ENCODE data around the gene PLCXD3. TPM values are rescaled to one million over a fixed set of nuclear protein-coding genes. Genes with fewer than 3 reads are reported as not detected.

The PLCXD3 gene
- total and polyA plus RNA-seq, 10 of the 15 experiments (the other 5 are each of a cell fraction or from before 2014, with no cell fraction given), result not detected

GRCh38 chr5:41371738-41372137 is 138.7 kb downstream of the PLCXD3 start:
- H2AFZ ChIP-seq (ENCODE audit: control insufficient read depth, low read depth, low read length), result no peak overlapping the region
- ATAC-seq (no peak), FAIRE-seq (no peak), DNase-seq (ENCODE audit: low read depth, low spot score) (no peak)
- CTCF ChIA-PET, result no interaction called here
- 0% methylated on average over 2 of the region's 2 CpGs for WGBS (ENCODE audit: insufficient coverage, insufficient replicate concordance, low lambda C conversion rate, missing lambda C conversion rate)
- no peak overlapping the region for H3K9ac ChIP-seq (ENCODE audit: control insufficient read depth, insufficient read depth, low read length)
- H3K4me2 ChIP-seq (ENCODE audit: control insufficient read depth, insufficient read depth), result no peak overlapping the region
- intact Hi-C loops (cut with micrococcal nuclease; ENCODE audit: unreplicated experiment) (no loop called here), in situ Hi-C loops (cut with MboI) (no loop called here)
- RAD21 ChIA-PET (ENCODE audit: unreplicated experiment), result no interaction called here
- no peak overlapping the region for H3K4me3 ChIP-seq
- no TSS peak for BruUV-seq (replicated peaks)
- TF ChIP-seq BACH1 (IDR thresholded peaks at IDR 0.05; ENCODE audit: borderline replicate concordance) (no peak), GATAD2B (conservative IDR thresholded peaks at IDR 0.05; ENCODE audit: low read depth) (no peak), USF2 (IDR thresholded peaks at IDR 0.05; ENCODE audit: borderline replicate concordance, low read depth, low read length) (no peak), SMARCA5 (IDR thresholded peaks at IDR 0.05) (no peak)
- H3K36me3 ChIP-seq (ENCODE audit: control insufficient read depth in 2 of 2, insufficient read depth in 2 of 2, low read length in 1 of 2), result no peaks in the 10 kb centered on the region
- no peak overlapping the region for H3K27ac ChIP-seq (ENCODE audit: control insufficient read depth, insufficient read depth)
- SMC1A ChIA-PET (ENCODE audit: uncharacterized antibody, unreplicated experiment), result no interaction called here
- H3K4me1 ChIP-seq (ENCODE audit: control insufficient read depth, insufficient read depth, low read length), result no peaks in the 10 kb centered on the region
- H3K79me2 ChIP-seq (ENCODE audit: control insufficient read depth, insufficient read depth, low read length), result no peaks in the 10 kb centered on the region
- H4K20me1 ChIP-seq (ENCODE audit: control insufficient read depth, insufficient read depth), result no peaks in the 10 kb centered on the region
- no peaks in the 10 kb centered on the region for H3K27me3 ChIP-seq (replicated peaks in 1 of 2; ENCODE audit: control insufficient read depth in 2 of 2, insufficient read depth in 2 of 2, low read length in 1 of 2)
- H3K9me3 ChIP-seq (replicated peaks; ENCODE audit: control insufficient read depth, insufficient read depth, low read length), result no peaks in the 10 kb centered on the region
- POLR2A ChIA-PET, result no interaction called here

- Histone ChIP-seq H3K9ac (ENCODE audit: control insufficient read depth, insufficient read depth, low read length) (no peak overlapping the region), H3K79me2 (ENCODE audit: control insufficient read depth, insufficient read depth, low read length) (no peaks in the 10 kb centered on the region), H3K36me3 (ENCODE audit: control insufficient read depth in 2 of 2, insufficient read depth in 2 of 2, low read length in 1 of 2) (no peaks in the 10 kb centered on the region), H2AFZ (ENCODE audit: control insufficient read depth, low read depth, low read length) (no peak overlapping the region), H3K9me3 (replicated peaks; ENCODE audit: control insufficient read depth, insufficient read depth, low read length) (no peaks in the 10 kb centered on the region), H3K4me1 (ENCODE audit: control insufficient read depth, insufficient read depth, low read length) (no peaks in the 10 kb centered on the region), H3K27ac (ENCODE audit: control insufficient read depth, insufficient read depth) (no peak overlapping the region), H3K27me3 (replicated peaks in 1 of 2; ENCODE audit: control insufficient read depth in 2 of 2, insufficient read depth in 2 of 2, low read length in 1 of 2) (no peaks in the 10 kb centered on the region), H3K4me3 (no peak overlapping the region), H4K20me1 (ENCODE audit: control insufficient read depth, insufficient read depth) (no peaks in the 10 kb centered on the region), H3K4me2 (ENCODE audit: control insufficient read depth, insufficient read depth) (no peak overlapping the region)
- DNase-seq (ENCODE audit: low read depth, low spot score) (no peak), FAIRE-seq (no peak), ATAC-seq (no peak)
- intact Hi-C loops (cut with micrococcal nuclease; ENCODE audit: unreplicated experiment) (no loop called here), in situ Hi-C loops (cut with MboI) (no loop called here)
- WGBS (ENCODE audit: insufficient coverage, insufficient replicate concordance, low lambda C conversion rate, missing lambda C conversion rate), result 15% methylated on average over 4 of the region's 4 CpGs
- ChIA-PET SMC1A (ENCODE audit: uncharacterized antibody, unreplicated experiment) (no interaction called here), CTCF (no interaction called here), POLR2A (no interaction called here), RAD21 (ENCODE audit: unreplicated experiment) (no interaction called here)
- no TSS peak for BruUV-seq (replicated peaks)
- TF ChIP-seq MYB (IDR thresholded peaks at IDR 0.05; ENCODE audit: borderline replicate concordance, low read depth, low read length) (no peak), FOXK2 (IDR thresholded peaks at IDR 0.05) (no peak), PBX3 (IDR thresholded peaks at IDR 0.05; ENCODE audit: insufficient replicate concordance, low read depth, low read length) (no peak), HDAC6 (IDR thresholded peaks at IDR 0.05; ENCODE audit: unreplicated experiment) (no peak), BHLHE40 (IDR thresholded peaks at IDR 0.05; ENCODE audit: borderline replicate concordance in 1 of 2, low read depth in 2 of 2, low read length in 1 of 2) (no peak)
These were observed 139.9 kb downstream of the PLCXD3 start for GRCh38 chr5:41370482-41370881.
